HEK293T (cell line): ENCODE results near the gene BCAS1.

Experiments
- BHLHE40 ChIP-seq: fragments of 450-650 bp; IDR thresholded peaks from 2 replicates; pipeline ENCODE4 v1.6.1; 2016; ENCODE audit warnings: mild to moderate bottlenecking, moderate library complexity, borderline replicate concordance
- FOXK2 ChIP-seq: fragments of 450-650 bp; IDR thresholded peaks from 2 replicates; pipeline ENCODE4 v1.6.1; 2016; ENCODE audit warnings: mild to moderate bottlenecking
- FOXM1 ChIP-seq: fragments of 450-650 bp; IDR thresholded peaks from 2 replicates; pipeline ENCODE4 v1.6.1; 2017; ENCODE audit warnings: mild to moderate bottlenecking, borderline replicate concordance
- L3MBTL2 ChIP-seq: fragments of 450-650 bp; conservative IDR thresholded peaks from 2 replicates; pipeline ENCODE4 v1.6.1; 2016; ENCODE audit warnings: mild to moderate bottlenecking
- SP1 ChIP-seq: fragments of 450-650 bp; IDR thresholded peaks from 2 replicates; pipeline ENCODE4 v1.6.1; 2017
- SUZ12 ChIP-seq: fragments of 450-650 bp; IDR thresholded peaks from 2 replicates; pipeline ENCODE4 v1.6.1; 2016; ENCODE audit warnings: mild to moderate bottlenecking
- TARDBP ChIP-seq: fragments of 450-650 bp; IDR thresholded peaks from 2 replicates; pipeline ENCODE4 v1.6.1; 2016
- ZNF384 ChIP-seq: fragments of 450-650 bp; IDR thresholded peaks from 2 replicates; pipeline ENCODE4 v1.6.1; 2016

- TF ChIP-seq SP1 (no peak), L3MBTL2 (no peak), FOXK2 (no peak), TARDBP (no peak), FOXM1 (no peak), ZNF384 (no peak), SUZ12 (no peak), BHLHE40 (no peak)
Observed at GRCh38 chr20:54107181-54107580, 36.8 kb upstream of the BCAS1 start.
